ENCODE measurements around the gene KXD1. TPM values are rescaled to one million over a fixed set of nuclear protein-coding genes. Genes with fewer than 3 reads are reported as not detected.

Gene KXD1
- polyA plus RNA-seq, 1 donor, result 77.3 TPM

DNA sequence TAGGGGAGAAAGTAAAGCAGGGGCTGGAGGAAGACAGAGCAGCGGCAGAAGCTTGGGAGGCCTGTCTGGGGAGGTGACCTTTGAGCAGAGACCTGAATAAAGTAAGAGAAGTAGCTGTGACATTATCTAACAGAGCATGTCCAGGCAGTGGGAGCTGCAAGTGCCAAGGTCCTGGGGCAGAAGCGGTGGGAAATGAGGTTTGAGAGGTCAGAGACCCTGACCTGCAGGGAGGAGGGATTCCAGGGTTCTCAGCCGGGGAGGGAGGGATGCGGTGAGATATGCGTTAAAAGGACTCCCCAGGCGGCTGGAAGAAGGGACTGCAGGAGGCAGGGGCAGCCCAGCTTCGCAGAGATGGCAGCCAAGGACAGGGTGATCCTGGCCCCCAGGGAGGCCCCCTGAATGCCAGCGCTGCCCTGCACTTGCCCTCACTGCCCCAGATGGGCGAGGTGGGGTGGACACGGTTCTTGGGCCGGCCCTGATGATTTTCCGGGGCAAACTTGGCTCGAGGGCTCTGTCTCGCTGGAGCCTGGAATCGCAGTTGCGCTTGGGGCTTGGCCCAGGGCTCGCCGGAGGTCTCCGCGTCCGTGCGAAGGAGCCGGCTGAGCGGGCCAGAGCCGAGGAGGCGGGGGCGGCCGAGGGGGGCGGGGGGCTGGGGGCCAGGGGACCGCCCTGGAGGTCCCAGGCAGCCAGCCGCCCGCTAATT lies 45.7 kb downstream of the KXD1 start:
- no peak for DNase-seq

DNA sequence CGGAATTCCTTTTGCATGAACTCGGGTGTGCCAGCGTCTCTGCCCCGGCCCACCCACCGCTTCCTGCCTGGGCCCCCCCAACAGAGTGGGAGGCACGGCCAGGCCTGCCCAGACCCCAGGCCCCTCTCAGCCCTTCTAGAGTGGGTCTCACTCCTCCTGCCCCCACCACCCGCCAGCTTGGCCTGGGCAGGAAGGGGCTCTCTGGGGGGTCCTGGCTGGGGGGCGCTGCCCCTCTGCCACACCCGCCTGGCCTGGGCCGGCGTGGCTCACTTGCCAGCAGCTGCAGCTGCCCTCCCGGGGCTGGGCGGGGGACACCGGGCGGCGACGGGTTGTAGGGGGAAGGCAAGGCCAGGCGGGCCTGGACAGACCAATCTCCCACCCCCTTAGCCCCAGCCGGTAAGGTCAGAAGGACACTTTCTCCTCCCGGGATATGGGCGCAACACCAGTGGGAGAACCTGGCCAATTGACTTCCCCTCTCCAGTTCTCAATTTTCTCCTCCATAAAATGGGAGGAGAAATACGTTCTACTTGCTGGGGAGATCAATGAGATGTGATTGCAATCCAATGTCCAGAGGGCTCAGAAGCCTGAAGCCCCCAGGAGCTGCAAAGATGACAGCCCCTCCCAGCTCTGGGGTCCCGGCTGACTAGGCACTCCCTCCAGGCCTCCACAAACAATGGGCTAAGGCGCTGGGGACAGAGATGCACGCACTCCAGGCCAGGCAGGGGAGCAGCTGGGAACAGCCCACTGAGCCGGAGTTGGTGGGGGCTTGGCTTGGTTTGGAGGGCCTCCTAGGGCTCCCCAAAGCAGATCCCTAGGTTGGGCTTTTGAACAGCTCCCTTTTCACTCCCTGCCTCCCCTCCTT lies 46.5 kb downstream of the KXD1 start:
- DNase-seq, result no peak

DNA sequence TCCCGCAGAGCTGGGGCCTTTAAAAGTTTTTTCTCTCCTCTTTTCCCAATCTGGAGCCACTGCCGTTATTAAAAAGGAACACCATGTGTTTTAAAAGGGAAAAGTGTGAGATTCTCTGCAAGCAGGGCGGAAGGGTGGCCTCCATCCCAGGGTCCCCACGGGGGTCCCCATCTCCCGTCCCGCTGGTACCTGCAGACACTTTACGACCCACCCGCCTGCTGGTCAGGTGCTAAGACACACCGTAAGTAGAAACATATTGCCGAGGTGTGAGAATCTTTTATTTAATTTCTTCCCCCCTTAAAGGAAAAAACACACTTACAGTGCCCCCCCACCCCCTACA lies 47.1 kb downstream of the KXD1 start:
- DNase-seq, result no peak

DNA sequence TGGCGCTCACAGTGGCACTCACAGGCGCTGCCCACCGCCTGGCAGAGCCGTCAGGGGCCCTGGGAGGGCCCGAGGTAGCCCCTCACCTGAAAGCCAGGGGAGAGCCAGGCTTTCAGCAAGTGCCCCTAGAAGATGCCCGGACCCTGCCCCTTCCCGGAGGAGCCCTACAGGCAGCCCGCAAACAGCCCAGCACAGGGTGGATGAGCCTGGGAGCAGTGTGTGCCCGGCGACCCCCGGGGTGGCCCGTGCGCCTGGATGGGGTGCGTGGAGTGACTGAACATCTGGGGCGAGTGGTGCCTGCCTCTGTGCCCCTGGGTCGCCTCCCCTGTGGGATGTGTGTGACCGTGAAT lies 47.5 kb downstream of the KXD1 start:
- no peak for DNase-seq

DNA sequence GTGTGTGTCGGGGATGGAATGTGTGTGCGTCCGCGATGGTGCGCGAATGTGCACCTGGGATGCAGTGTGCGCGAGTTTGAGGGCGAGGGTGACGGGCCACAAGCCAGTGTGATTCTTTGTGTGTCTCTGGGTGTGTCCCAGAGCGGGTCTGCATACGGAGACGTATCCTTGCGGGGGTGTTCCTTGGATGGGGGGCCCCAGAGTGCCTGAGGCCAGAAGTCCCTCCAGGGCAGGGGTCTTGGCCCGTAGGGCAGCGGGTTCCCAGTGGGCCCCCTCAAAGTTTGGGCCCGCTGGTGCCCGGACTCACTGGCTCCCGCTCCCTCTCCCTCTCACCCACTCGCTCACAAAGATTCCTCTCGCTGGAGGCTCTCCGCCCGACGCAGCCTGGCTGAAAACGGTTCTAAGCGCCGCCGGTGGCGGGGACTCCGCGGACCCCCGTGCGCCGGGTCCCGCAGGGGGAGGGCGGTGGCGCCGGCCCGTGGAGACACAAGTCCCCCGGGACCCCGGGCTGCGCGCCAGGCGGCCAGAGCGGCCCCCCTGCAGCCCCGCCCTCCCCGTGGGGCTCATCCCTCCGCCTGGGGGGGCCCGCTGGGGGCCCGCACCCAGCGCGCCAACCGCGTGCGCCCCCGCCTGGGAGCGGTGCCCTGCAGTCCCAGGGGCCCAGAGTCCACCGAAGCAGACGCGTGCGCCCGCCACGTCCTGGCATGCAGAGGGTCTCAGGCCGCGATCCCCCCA lies 48.0 kb downstream of the KXD1 start:
- DNase-seq, result no peak

DNA sequence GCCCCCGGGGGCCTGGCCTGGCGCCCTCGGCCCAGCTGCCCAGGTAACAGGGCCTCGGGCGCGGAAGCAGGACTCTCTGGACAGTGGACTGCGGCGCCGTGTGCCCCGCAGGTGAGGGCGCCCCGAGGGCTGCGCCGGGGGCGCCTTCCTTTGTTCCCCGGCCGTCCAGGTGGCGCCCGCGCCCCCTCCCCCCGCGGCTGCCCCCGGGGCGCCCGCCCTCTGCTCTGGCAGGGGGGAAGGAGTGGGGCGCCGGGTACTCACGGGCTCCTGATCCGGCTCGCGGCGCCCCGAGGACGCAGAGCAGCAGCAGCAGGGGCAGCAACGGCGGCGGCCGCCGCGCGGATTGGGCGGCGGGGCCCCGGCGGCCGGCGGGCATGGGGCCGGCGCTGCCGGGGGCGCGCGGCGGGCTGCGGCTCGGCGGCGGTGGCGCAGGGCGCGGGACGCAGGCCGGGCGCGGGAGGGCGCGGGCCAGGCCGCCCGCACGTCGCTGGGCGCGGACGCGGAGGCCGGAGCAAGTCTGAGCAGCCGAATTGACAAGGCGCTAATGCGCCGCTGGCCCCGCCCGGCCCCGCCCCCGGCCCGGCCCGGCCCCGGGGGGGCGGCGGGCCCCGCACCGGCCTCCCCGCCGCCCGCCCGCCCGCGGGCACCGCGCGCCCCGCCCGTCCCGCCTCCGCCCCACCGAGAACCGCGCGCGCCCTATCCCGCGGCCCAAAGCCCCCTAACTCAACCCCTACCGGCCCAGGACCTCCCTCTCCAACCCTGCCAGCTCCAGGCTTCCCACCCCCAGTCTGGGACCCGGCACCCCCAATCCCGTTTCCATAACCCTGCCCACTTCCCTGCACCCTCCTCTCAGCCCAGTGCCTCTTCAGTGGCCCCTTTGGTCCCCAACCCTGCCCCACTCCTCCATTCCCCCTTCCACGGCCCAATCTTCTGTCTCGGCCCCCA lies 48.9 kb downstream of the KXD1 start, which contains the start of gene CRLF1:
CRLF1 (minus strand) TSS at position 519 of the 945 bp plus-strand sequence; CDS start at position 376, 143 bp downstream.
- no peak for DNase-seq

DNA sequence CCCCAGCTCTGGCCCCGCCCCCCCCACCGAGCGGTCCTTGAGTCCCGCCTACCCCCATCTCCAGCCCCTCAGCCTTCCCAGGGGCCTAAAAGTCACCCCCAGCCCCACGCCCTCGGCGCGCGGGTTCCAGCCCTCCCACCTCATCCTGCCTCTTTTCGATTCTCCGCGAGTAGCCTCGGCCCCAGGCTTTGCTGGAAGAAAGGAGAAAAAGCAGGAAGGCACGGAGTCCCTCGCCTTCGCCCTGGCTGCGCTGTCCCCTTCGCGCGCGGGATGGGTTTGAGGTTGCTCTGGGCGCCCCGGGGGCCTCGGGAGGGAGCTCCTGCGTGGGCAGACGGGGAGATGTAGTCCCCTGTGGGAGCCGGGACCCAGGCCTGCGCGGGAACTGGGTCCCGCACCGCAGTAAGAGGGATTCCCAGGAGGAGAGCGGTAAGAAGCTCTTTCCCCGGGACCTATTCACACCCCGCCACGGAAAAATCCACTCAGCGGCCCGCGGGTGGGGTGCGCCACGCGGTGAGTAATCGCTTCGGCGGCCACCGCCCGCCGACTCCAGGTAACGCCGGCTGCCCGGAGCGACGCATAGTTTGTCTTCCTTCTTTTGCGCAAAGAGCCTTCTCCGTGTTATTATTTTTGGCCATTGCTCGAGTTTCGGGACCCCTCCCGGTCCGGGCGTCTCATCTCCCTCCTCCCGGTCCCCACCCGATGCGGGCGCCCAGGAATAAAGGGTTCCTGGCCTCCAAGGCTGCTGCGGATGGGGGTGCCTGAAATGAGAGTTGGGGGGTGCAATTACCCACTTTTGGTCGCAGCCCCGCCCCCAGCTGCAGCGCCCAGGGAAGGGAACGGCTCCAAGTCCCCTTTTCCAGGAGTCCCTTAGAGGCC lies 49.8 kb downstream of the KXD1 start:
- DNase-seq, result no peak

DNA sequence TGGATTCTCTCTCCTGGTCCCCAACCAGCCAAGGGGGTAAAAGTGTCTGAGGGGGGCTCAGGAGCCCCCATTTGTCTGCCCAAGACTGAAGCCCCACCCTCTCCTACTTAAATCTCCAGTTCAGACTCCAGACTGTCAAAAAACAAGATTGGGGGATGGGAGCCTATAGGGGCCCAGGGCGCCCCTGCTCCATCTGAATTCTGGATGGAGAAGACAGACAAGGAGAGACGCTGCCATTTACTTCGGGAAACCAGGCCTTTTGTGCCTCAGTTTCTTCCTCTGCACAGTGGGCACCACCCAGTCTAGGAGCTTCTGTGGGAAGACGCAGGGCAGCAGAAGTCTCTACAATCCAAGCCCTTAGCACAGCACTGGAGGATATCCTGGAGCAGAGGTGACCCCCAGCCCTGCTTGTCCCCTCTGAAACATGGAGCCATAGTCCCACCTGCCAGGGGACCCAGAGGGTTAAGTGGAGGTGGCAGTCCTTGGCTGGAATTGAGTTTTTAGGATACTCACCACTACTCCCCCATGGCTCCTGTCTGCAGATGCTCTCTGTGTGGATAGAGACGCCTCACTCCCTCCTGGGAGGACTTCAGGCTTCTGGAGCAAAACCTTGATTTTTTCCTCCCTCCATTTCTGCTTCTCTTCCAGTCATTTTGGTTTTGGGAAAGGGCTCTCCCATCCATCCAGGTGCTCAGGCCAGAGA lies 50.6 kb downstream of the KXD1 start:
- DNase-seq, result no peak

DNA sequence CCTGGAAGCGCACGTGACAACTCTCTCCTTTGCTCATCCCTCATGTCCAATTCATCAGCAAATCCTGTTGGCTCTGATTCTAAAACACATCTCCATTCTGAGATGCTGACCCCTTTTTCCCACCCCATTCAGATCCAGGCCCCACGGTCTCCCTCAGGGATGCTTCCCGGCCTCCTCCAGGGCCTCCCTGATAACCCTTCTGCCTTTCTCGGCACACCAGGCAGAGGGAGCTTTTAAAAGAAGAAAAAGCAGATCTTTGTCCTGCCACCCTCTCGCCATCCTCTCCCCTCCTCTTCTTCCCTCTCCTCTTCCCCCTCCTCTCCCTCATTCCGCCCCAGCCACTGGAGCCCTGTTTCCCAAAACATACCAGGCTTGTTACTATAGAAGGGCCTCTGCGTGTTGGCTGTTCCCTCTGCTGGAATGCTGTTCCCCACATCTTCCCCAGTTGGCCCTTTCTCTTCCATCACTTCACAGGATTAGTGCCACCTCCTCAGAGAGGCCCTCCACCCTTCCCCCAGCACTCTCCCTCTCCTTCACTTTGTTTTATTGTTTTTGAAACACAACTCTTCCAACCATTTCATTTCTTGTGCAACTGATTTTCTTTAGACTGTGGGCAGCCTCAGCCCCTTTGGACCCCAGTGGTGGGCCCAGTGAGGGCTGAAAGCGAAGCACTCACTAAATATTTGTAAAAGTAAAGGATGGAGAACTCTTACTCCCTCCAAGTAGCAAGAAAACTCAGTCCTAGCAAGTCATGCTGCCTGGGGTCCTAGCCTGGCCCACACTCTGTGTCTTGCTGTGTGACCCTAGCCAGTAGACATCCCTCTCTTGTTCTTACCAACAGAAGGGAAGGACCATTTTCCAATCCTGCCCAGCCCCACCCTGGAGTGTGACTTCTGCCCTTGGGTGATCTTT lies 51.4 kb downstream of the KXD1 start:
- no peak for DNase-seq

DNA sequence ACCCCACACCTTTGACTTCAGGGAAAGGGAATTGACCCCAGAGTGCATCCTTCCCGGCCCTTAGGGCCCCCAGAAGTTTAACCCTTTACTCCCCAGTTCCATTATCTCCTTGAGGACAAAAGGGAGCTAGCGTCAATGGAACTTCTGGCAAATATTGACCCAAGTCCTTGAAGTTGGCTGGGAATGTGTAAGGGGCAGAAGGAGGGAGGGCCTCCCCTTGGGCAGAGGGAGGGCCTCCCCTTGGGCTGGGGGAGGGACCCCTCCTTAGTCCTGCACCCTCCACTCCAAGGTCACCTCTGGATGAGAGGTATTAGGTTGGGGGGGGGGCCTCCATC lies 52.0 kb downstream of the KXD1 start:
- no peak for DNase-seq

DNA sequence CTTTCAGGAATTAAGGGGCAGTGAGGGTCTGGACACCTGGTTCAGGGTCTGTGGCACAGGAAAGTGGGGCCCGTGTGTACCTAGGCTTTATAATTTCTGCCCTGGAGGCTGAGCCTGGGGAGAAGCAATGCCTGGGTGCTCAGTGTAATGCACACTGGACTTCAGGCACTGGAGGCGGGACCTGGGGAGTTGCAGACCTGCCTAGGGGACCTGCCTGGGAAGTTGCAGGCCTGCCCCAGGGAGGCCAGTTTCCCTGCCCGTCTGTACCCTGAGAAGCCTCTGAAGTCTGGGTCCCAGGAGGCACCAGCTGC lies 52.5 kb downstream of the KXD1 start:
- DNase-seq, result no peak

DNA sequence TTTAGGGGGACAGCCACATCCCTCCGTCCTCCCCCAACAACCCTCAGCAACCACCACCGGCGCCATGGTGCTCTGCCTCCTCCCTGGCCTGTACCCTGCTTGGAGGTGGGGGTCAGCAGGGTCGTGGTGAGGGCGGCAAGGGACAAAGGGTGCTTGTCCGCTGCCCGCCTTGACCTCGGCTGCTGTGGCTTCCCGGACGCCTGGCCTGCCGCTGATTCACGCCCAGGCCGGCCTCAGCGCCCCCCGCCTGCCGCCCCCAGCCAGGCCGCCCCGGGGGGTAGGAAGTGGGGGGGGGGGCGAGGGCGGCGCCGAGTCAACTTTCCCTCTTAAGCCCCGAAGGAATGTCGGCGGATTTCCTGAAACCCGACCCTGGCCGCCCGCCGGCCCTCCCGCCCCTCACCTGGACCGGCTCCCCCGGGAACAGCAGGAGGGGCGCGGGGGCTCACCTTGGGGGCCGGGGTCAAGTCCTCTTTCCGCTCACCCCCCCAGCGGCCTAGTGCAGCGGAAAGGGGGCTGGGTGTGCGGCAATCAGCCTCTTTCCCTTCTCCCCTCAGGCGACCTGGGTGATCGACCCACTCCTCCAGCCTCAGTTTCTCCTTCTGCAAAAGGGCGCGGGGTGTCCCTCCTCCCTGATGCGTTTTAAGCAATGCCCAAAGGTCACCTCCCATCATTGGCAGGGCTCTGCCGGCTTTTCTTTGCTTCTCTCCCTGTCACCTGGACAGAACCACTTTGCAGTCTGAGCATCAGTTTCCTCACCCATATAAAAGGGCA lies 53.1 kb downstream of the KXD1 start:
- DNase-seq, result no peak

DNA sequence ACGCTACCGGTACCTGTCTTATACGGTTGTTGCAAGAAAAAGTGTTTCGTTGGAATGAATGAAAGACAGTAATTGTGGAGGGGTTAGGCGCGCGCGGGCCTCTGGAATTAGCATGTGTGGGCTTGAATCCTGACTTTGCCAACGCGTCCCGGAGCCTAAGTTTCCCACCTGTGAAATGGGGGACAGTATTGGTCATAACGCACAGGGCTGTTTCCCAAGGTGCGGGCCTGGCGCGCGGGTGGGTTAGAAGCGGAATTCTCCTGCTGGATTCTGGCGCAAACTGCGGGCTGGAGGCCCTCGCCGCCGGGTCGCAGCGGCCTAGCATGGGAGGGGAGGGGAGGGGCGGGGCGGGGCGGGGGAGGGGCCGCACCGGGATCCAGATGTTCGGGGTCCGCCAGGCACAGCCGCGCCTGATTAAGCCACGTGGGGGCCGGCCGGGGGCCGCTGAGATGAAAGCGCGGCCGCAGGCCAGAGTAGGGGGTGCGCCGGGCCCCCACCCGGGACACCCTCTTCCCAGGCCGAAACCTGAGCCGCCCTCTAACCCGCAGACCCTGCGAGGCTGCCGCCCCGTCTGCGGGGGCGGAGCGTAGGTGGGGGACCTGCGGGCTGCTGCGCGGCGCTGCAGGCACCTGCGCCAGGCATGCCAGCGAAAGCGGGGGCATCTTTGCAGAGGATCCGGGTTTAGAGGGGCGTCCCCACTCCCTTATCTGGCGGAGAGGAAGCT lies 53.8 kb downstream of the KXD1 start:
- no peak for DNase-seq

DNA sequence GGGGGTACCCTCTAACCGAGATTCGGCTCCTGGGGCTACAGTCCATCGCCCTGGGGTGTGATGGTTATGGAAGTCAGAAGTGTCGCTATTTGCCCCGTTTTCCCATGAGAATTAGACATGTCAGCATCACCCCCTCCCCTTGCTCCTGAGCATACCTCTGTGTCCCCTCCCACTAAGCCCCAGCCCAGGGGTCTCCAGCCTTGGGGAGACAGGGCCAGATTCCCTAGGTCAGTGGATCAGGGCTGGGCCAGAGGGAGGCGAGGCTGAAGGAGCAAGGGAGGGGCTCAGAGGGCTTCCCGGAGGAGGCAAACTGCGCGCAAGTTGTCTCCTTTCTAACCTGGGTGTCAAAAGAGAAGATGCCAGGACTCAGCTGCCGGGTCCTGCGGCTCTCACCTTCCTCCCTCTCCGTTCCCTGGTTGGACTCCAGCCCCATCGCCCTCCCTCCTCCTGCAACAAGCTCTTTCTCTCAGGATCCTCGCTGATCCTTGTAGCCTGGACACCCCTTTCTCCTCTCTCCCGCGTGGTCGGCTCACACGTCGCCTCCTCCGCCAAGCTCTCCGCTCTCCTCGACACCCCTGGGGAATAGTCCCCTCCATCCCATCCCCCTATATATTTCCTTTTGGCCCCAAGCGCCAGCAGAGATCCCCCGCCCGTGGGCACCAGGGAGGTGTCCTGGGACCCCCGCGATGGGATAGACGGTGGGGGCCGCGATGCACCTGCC lies 54.5 kb downstream of the KXD1 start:
- no peak for DNase-seq

DNA sequence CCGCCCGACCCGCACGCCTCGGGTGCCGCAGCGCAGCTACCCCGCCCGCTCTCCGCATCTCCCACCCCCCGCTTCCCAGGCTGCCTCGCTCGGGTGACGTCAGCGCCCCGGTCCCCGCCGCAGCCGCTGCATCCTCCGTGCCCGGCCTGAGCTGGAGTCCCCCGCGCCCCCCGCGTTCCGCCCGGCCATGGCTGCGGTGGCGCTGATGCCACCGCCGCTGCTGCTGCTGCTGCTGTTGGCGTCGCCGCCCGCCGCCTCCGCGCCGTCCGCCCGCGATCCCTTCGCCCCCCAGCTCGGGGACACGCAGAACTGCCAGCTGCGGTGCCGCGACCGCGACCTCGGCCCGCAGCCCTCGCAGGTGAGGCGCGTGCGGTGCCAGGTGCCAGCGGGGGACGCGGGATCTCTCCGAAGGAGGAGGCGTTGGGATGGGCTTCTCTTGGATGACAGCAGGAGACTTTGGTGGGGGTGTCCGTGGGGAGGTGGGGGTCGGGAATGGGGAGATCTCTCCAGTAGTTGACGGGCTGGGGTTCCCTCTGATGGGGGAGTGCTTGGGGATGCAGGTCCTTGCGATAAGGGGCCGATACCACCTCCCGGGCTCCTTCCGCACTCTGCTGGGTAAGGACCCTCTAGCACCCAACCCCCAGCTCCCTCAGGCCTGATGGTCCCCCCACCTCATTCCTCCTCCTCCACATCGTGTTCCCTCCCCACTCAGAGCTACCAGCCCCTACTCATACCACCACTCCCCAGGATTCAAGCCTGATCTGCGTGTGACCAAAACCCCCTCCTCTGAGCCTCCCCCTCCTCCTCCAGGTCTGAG lies 55.3 kb downstream of the KXD1 start, which contains the start of gene TMEM59L:
TMEM59L (plus strand) TSS at position 99 of the 817 bp plus-strand sequence; CDS start at position 188, 89 bp downstream.
- no peak for DNase-seq

DNA sequence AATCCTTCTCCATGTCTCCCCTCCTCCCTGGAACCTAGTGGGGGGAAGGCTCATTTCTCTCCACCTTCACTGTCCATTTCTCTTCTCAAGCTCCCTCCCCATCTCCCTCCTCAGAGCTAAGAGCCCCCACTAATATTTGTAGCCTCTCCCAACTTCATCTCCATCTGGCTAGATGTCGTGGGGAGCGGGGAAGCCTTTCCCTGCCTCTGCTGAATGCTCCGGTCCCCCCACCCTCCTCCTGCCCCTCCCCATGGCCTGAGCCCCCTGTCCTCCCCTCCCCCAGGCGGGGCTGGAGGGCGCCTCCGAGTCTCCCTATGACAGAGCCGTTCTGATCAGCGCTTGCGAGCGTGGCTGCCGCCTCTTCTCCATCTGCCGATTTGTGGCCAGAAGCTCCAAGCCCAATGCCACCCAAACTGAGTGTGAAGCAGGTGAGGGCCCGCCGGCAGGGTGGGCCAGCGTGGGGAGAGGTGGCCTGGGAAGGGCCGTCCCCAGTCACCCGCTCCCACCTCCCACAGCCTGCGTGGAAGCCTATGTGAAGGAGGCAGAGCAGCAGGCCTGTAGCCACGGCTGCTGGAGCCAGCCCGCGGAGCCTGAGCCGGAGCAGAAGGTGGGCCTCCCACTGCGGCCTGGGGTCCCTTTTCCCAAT lies 56.0 kb downstream of the KXD1 start:
- no peak for DNase-seq
